SK-N-SH (cell line): ENCODE measurements around the gene SYNGR4. TPM values are rescaled to one million over a fixed set of nuclear protein-coding genes. Genes with fewer than 3 reads are reported as not detected.

Source experiments
- CTCF ChIA-PET: fragments of 300-600, 350-600 bp; formaldehyde crosslinking; extraction: SDS; loops from one replicate; lab custom pipeline; 2021; lab: Yijun Ruan, JAX
- POLR2A ChIA-PET: fragments of 350-600 bp; sonication (Branson Sonifier 250); formaldehyde crosslinking; extraction: SDS; loops from one replicate; lab custom pipeline; 2020; ENCODE audit warnings: antibody characterized with exemption, inconsistent platforms; lab: Yijun Ruan, JAX
- DNase-seq: peaks from one replicate; pipeline ENCODE4 v3.0.0; 2012
- H2AFZ ChIP-seq: fragments of 200-600 bp; sonication (generic); 2 replicates; pipeline ENCODE4 v1.8.1; 2016; ENCODE audit warnings: antibody characterized with exemption, mild to moderate bottlenecking, low read depth
- H3F3A ChIP-seq: fragments of 200-600 bp; sonication (generic); replicated peaks from 2 replicates; pipeline ENCODE3; 2016; ENCODE audit warnings: antibody characterized with exemption, mild to moderate bottlenecking; ENCODE audit not compliant: insufficient read depth
- H3K27ac ChIP-seq, 2 experiments: fragments of 200-500 bp in 1 of 2; fragments of 200-600 bp in 1 of 2; sonication (Bioruptor generic) in 1 of 2; sonication (generic), shearing (Covaris generic) in 1 of 2; 2 replicates each; pipeline versions ENCODE4 v1.5.1 to v1.6.1; 2014 to 2016; ENCODE audit warnings: low read depth in 2 of 2, inconsistent platforms in 1 of 2, low read length in 1 of 2, mild to moderate bottlenecking in 1 of 2, mixed read lengths in 1 of 2
- H3K27me3 ChIP-seq: fragments of 200-600 bp; sonication (generic), shearing (Covaris generic); 2 replicates; pipeline ENCODE4 v1.6.1; 2016; ENCODE audit warnings: mixed run types; ENCODE audit not compliant: insufficient read depth
- H3K36me3 ChIP-seq, 2 experiments: fragments of 200-500 bp in 1 of 2; fragments of 200-600 bp in 1 of 2; sonication (Bioruptor generic) in 1 of 2; sonication (generic) in 1 of 2; replicated peaks in 1 of 2; 2 replicates each; pipeline versions ENCODE3 to v1.5.1; 2014 to 2016; ENCODE audit warnings: low read length in 1 of 2, mild to moderate bottlenecking in 1 of 2; ENCODE audit not compliant: insufficient read depth in 2 of 2, control insufficient read depth in 1 of 2
- H3K4me1 ChIP-seq, 2 experiments: fragments of 200-500 bp in 1 of 2; fragments of 200-600 bp in 1 of 2; sonication (Bioruptor generic) in 1 of 2; sonication (generic), shearing (Covaris generic) in 1 of 2; 2 replicates each; pipeline versions ENCODE4 v1.5.1 to v1.6.1; 2014 to 2016; ENCODE audit warnings: low read depth in 1 of 2, low read length in 1 of 2, mixed run types in 1 of 2; ENCODE audit not compliant: insufficient read depth in 2 of 2, control insufficient read depth in 1 of 2
- H3K4me2 ChIP-seq: fragments of 200-600 bp; sonication (generic), shearing (Covaris generic); 2 replicates; pipeline ENCODE4 v1.6.1; 2017; ENCODE audit warnings: mixed run types
- H3K4me3 ChIP-seq, 2 experiments: fragments of 200-500 bp in 1 of 2; fragments of 200-600 bp in 1 of 2; sonication (Bioruptor generic) in 1 of 2; sonication (generic), shearing (Covaris generic) in 1 of 2; 2 replicates each; pipeline versions ENCODE4 v1.5.1 to v1.8.1; 2014 to 2016; ENCODE audit warnings: low read depth in 2 of 2, inconsistent platforms in 1 of 2, low read length in 1 of 2, mild to moderate bottlenecking in 1 of 2, mixed read lengths in 1 of 2, moderate library complexity in 1 of 2
- H3K79me2 ChIP-seq: fragments of 200-600 bp; sonication (generic); 2 replicates; pipeline ENCODE4 v1.8.1; 2017; ENCODE audit warnings: mild to moderate bottlenecking; ENCODE audit not compliant: insufficient read depth
- H3K9ac ChIP-seq: fragments of 200-600 bp; sonication (generic); 2 replicates; pipeline ENCODE4 v1.6.1; 2017; ENCODE audit warnings: mixed run types
- H3K9me2 ChIP-seq: fragments of 200-600 bp; sonication (generic); 2 replicates; pipeline ENCODE4 v1.6.1; 2017; ENCODE audit warnings: mixed run types
- H3K9me3 ChIP-seq: fragments of 200-600 bp; sonication (generic); 2 replicates; pipeline ENCODE4 v1.6.1; 2017; ENCODE audit warnings: mixed run types, mild to moderate bottlenecking, moderate library complexity
- H4K20me1 ChIP-seq: fragments of 200-600 bp; sonication (generic); 2 replicates; pipeline ENCODE4 v1.6.1; 2017; ENCODE audit warnings: mild to moderate bottlenecking, mixed run types; ENCODE audit not compliant: insufficient read depth
- EP300 ChIP-seq, 2 experiments: IDR thresholded peaks; 2 replicates each; pipeline versions ENCODE4 v1.4.0 to v1.6.1; 2012; ENCODE audit warnings: borderline replicate concordance in 1 of 2, low read depth in 1 of 2, low read length in 1 of 2
- GATA2 ChIP-seq: sonication (generic); formaldehyde crosslinking; IDR thresholded peaks from 2 replicates; pipeline ENCODE4 v1.5.0; 2020; ENCODE audit warnings: mild to moderate bottlenecking, missing genetic modification reagents
- JUND ChIP-seq: IDR thresholded peaks from 2 replicates; pipeline ENCODE4 v1.4.0; 2012
- MEF2A ChIP-seq: IDR thresholded peaks from 2 replicates; pipeline ENCODE4 v1.4.0; 2012; ENCODE audit warnings: low read depth, borderline replicate concordance
- POLR2AphosphoS5 ChIP-seq: IDR thresholded peaks from 2 replicates; pipeline ENCODE4 v1.6.1; 2012; ENCODE audit warnings: low read depth, low read length
- RAD21 ChIP-seq: IDR thresholded peaks from 2 replicates; pipeline ENCODE4 v1.6.1; 2012; ENCODE audit warnings: mild to moderate bottlenecking, low read length
- RFX5 ChIP-seq: IDR thresholded peaks from 2 replicates; pipeline ENCODE4 v1.6.1; 2012; ENCODE audit warnings: mild to moderate bottlenecking, improper control_type of control experiment, low read length
- RXRA ChIP-seq: IDR thresholded peaks from 2 replicates; pipeline ENCODE4 v1.4.0; 2012; ENCODE audit warnings: low read depth, mild to moderate bottlenecking, borderline replicate concordance
- SIN3A ChIP-seq: IDR thresholded peaks from 2 replicates; pipeline ENCODE4 v1.6.1; 2012; ENCODE audit warnings: low read depth, mild to moderate bottlenecking, low read length, moderate library complexity, borderline replicate concordance
- TAF1 ChIP-seq: IDR thresholded peaks from 2 replicates; pipeline ENCODE4 v1.6.1; 2012; ENCODE audit warnings: low read depth, mild to moderate bottlenecking, low read length, moderate library complexity, borderline replicate concordance
- YY1 ChIP-seq: IDR thresholded peaks from 2 replicates; pipeline ENCODE4 v1.4.0; 2012; ENCODE audit warnings: low read depth, mild to moderate bottlenecking
- WGBS: methylation state at CpG from one replicate; pipeline ENCODE4 v1.1.6; 2017; ENCODE audit warnings: low lambda C conversion rate; 5-methylcytosine and 5-hydroxymethylcytosine counted together
- polyA plus RNA-seq, 3 experiments: library from polyadenylated mRNA; depleted of rRNA; stranded (reverse); fragments of >200 nt; gene quantifications; 2 replicates each; pipeline ENCODE4 v1.2.3, GENCODE V29; 2012
- TF ChIP-seq, protein P1 (sequence below): IDR thresholded peaks from 2 replicates; pipeline ENCODE4 v1.6.1; 2012; ENCODE audit warnings: mild to moderate bottlenecking, low read depth, low read length, moderate library complexity
- TF ChIP-seq, protein P2 (sequence below): fragments of 200-600 bp; sonication (generic); IDR thresholded peaks from 2 replicates; pipeline ENCODE4 v1.6.1; 2017; ENCODE audit warnings: antibody characterized with exemption, mild to moderate bottlenecking, moderate library complexity
- TF ChIP-seq, protein P3 (sequence below): IDR thresholded peaks from 2 replicates; pipeline ENCODE4 v1.4.0; 2012; ENCODE audit warnings: low read depth, borderline replicate concordance
- TF ChIP-seq, protein P4 (sequence below): IDR thresholded peaks from 2 replicates; pipeline ENCODE4 v1.4.0; 2012; ENCODE audit warnings: low read depth, borderline replicate concordance
- TF ChIP-seq, protein P5 (sequence below): fragments of 150-350 bp; IDR thresholded peaks from 2 replicates; pipeline ENCODE4 v1.6.1; 2017; ENCODE audit warnings: antibody characterized with exemption, low read length, low read depth, borderline replicate concordance

The SYNGR4 gene
- polyA plus RNA-seq, 1 of the 3 experiments (the other 2 are of a cell fraction): 0.08 TPM

DNA sequence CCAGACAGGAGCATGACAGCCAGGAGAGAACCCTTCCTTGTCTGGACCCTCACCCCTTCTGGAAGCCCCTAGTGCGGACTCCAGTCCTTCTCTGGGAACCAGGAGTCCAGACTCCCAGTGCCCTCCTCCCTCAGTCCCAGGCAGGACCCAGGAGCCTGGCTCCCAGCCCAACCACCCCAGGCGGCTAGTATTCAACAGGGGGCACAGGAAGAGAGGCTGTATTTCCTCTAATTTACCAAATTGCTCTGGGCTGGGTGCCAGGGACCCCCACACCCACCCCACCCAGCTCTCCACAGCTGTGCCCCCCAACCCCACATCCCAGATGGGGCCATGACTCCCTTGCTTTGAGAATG, 32.6 kb downstream of the SYNGR4 start:
- H3K4me2 ChIP-seq: 0 out of 2 replicates have a peak overlapping the region, but pooled peaks have one; percentile 11
- H3K9ac ChIP-seq: no peak overlapping the region
- H3K4me3 ChIP-seq: no peak overlapping the region
- WGBS: no CpG with 5 or more reads among the region's 2 CpGs
- ChIA-PET CTCF (no interaction called here), POLR2A (no interaction called here)
- peaks cover 26% of the 10 kb centered on the region for H3F3A ChIP-seq
- no peaks in the 10 kb centered on the region for H3K36me3 ChIP-seq
- no peaks in the 10 kb centered on the region for H3K79me2 ChIP-seq
- H3K27me3 ChIP-seq: no peaks in the 10 kb centered on the region
- H3K4me1 ChIP-seq: peaks cover 4 to 45% of the 10 kb centered on the region in 2 experiments; a peak in 3 of 4 replicates
- no peaks in the 10 kb centered on the region for H4K20me1 ChIP-seq
- H3K9me3 ChIP-seq: no peaks in the 10 kb centered on the region
- H3K9me2 ChIP-seq: no peaks in the 10 kb centered on the region
- TF ChIP-seq, protein P1, sequence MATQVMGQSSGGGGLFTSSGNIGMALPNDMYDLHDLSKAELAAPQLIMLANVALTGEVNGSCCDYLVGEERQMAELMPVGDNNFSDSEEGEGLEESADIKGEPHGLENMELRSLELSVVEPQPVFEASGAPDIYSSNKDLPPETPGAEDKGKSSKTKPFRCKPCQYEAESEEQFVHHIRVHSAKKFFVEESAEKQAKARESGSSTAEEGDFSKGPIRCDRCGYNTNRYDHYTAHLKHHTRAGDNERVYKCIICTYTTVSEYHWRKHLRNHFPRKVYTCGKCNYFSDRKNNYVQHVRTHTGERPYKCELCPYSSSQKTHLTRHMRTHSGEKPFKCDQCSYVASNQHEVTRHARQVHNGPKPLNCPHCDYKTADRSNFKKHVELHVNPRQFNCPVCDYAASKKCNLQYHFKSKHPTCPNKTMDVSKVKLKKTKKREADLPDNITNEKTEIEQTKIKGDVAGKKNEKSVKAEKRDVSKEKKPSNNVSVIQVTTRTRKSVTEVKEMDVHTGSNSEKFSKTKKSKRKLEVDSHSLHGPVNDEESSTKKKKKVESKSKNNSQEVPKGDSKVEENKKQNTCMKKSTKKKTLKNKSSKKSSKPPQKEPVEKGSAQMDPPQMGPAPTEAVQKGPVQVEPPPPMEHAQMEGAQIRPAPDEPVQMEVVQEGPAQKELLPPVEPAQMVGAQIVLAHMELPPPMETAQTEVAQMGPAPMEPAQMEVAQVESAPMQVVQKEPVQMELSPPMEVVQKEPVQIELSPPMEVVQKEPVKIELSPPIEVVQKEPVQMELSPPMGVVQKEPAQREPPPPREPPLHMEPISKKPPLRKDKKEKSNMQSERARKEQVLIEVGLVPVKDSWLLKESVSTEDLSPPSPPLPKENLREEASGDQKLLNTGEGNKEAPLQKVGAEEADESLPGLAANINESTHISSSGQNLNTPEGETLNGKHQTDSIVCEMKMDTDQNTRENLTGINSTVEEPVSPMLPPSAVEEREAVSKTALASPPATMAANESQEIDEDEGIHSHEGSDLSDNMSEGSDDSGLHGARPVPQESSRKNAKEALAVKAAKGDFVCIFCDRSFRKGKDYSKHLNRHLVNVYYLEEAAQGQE: no peak
- TF ChIP-seq, protein P2, sequence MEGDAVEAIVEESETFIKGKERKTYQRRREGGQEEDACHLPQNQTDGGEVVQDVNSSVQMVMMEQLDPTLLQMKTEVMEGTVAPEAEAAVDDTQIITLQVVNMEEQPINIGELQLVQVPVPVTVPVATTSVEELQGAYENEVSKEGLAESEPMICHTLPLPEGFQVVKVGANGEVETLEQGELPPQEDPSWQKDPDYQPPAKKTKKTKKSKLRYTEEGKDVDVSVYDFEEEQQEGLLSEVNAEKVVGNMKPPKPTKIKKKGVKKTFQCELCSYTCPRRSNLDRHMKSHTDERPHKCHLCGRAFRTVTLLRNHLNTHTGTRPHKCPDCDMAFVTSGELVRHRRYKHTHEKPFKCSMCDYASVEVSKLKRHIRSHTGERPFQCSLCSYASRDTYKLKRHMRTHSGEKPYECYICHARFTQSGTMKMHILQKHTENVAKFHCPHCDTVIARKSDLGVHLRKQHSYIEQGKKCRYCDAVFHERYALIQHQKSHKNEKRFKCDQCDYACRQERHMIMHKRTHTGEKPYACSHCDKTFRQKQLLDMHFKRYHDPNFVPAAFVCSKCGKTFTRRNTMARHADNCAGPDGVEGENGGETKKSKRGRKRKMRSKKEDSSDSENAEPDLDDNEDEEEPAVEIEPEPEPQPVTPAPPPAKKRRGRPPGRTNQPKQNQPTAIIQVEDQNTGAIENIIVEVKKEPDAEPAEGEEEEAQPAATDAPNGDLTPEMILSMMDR: no peak
- no peak overlapping the region for H3K27ac ChIP-seq
- DNase-seq: no peak
- no peak overlapping the region for H2AFZ ChIP-seq

DNA sequence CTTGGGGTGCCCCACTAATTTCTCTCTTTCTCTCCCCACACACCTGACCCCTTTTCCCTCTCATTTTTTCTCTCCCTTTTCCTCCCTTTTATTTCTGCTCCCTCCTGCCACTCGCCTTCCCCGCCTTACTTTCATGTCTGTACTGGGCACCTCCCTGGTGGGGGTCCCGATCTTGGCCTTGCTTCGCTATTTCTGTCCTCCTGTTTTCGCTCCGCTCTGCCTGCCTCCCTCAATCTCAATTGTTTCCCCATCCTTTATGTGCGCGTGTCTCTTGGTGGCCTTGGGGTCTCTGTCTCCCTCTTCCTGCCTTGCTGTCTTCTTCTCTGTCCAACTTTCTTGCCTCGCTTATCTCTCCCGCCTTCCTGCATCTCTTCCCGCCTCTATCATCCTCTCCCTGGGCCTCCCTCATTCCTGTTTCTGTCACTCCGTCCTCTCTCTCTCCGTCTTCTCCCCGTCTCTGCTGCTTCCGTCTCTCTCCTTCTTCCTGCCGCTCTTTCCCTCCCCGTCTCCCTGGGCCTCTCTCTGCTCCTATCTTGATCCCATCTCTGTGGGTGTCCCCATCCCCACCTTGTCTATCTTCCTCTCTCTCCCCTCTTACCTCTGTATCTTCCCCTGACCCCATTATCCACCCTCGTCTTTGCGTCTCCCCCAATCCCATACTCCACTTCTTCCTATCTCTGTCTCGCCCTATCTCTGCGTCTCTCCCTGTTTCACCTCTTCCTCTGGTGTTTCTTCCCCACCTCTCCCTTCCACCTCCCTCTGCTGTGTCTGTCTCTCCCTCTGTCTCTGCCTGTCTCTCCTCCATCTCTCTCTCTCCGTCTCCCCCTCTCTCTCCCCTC, 33.3 kb downstream of the SYNGR4 start:
- peak overlapping the region; percentile 71 for H3K4me2 ChIP-seq
- no peaks in the 10 kb centered on the region for H4K20me1 ChIP-seq
- H3K4me3 ChIP-seq: peak overlapping the region; percentile 51 to 52; a peak in 3 of 4 replicates
- DNase-seq: no peak
- no peaks in the 10 kb centered on the region for H3K9me3 ChIP-seq
- no peak overlapping the region; a peak in 1 of 4 replicates for H3K27ac ChIP-seq
- no peaks in the 10 kb centered on the region for H3K9me2 ChIP-seq
- no peaks in the 10 kb centered on the region for H3K36me3 ChIP-seq
- peak overlapping the region; percentile 72 for H3K9ac ChIP-seq
- no peaks in the 10 kb centered on the region for H3K79me2 ChIP-seq
- H3K4me1 ChIP-seq: peaks cover 4 to 45% of the 10 kb centered on the region in 2 experiments; a peak in 3 of 4 replicates
- no peaks in the 10 kb centered on the region for H3K27me3 ChIP-seq
- H3F3A ChIP-seq: peaks cover 24% of the 10 kb centered on the region
- peak overlapping the region; percentile 75; the same call in 1 of the 2 replicates for H2AFZ ChIP-seq
- CTCF ChIA-PET: no interaction called here
- POLR2A ChIA-PET: no interaction called here
- WGBS: 85% methylated on average over 22 of the region's 22 CpGs
- TF ChIP-seq EP300 (IDR thresholded peaks at IDR 0.05; ENCODE audit: borderline replicate concordance in 1 of 2, low read depth in 1 of 2, low read length in 1 of 2) (no peak), JUND (no peak), POLR2AphosphoS5 (no peak), SIN3A (no peak), RFX5 (no peak), MEF2A (no peak), RXRA (no peak), GATA2 (CRISPR knock-in tag) (no peak), TAF1 (no peak), YY1 (no peak), RAD21 (no peak)
- TF ChIP-seq, protein P3, sequence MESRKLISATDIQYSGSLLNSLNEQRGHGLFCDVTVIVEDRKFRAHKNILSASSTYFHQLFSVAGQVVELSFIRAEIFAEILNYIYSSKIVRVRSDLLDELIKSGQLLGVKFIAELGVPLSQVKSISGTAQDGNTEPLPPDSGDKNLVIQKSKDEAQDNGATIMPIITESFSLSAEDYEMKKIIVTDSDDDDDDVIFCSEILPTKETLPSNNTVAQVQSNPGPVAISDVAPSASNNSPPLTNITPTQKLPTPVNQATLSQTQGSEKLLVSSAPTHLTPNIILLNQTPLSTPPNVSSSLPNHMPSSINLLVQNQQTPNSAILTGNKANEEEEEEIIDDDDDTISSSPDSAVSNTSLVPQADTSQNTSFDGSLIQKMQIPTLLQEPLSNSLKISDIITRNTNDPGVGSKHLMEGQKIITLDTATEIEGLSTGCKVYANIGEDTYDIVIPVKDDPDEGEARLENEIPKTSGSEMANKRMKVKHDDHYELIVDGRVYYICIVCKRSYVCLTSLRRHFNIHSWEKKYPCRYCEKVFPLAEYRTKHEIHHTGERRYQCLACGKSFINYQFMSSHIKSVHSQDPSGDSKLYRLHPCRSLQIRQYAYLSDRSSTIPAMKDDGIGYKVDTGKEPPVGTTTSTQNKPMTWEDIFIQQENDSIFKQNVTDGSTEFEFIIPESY: no peak
- TF ChIP-seq, protein P4, sequence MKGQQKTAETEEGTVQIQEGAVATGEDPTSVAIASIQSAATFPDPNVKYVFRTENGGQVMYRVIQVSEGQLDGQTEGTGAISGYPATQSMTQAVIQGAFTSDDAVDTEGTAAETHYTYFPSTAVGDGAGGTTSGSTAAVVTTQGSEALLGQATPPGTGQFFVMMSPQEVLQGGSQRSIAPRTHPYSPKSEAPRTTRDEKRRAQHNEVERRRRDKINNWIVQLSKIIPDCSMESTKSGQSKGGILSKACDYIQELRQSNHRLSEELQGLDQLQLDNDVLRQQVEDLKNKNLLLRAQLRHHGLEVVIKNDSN: no peak
- TF ChIP-seq, protein P5, sequence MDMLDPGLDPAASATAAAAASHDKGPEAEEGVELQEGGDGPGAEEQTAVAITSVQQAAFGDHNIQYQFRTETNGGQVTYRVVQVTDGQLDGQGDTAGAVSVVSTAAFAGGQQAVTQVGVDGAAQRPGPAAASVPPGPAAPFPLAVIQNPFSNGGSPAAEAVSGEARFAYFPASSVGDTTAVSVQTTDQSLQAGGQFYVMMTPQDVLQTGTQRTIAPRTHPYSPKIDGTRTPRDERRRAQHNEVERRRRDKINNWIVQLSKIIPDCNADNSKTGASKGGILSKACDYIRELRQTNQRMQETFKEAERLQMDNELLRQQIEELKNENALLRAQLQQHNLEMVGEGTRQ: no peak
